Vagina (tissue), 2 donors: ENCODE data around the gene FAM117B.

Experiments used
- POLR2A ChIP-seq, 2 donors: fragments of 450-650 bp; IDR thresholded peaks; one replicate each; pipeline ENCODE4 v1.6.1; 2017; ENCODE audit warnings: antibody characterized with exemption in 2 of 2, mild to moderate bottlenecking in 2 of 2, moderate library complexity in 2 of 2
- POLR2AphosphoS5 ChIP-seq, 2 donors: sonication (generic); formaldehyde crosslinking; IDR thresholded peaks; one replicate each; pipeline ENCODE4 v1.9.0; 2017; ENCODE audit warnings: antibody characterized with exemption in 2 of 2, mild to moderate bottlenecking in 2 of 2, low read depth in 1 of 2; ENCODE audit not compliant: insufficient read depth in 1 of 2
- TF ChIP-seq, protein P1 (sequence below), 3 experiments: fragments of 450-650 bp in 2 of 3; fragments of 200-600 bp in 1 of 3; sonication (generic) in 1 of 3; IDR thresholded peaks; one replicate each; pipeline ENCODE4 v1.5.1; 2017 to 2019; ENCODE audit warnings: antibody characterized with exemption in 3 of 3, mild to moderate bottlenecking in 2 of 3, moderate library complexity in 2 of 3

DNA sequence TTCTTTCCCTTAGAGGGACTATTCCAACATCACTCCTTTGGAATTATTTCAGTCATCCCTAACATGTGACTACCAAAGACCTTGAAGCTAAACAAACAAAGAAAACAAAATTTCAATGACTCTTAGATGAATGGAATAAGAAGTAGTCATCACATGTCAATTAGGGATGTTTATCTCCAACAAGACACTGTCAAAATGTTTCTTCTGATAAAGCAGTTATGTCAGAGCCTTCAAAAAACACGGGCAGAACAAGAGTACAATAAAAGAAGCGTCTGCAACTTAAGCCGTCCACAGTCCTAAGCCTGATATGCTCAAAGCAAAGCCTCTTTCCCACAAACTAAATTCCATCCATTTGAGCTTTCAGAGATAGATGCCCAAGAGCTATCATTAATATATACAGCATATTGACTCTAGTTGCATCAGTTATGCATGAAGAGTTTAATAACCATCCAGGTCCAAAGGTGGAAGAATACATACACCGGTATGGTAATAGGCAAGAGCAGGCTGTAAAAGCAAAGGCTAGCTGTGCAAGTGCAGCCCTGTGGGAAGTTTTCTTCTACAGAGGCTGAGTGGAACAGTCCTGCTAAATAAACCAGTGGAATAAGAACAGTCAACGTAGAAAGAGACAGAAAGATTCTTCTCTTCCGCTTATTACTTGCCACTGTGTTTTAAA is 138.7 kb downstream of the FAM117B start:
- TF ChIP-seq, protein P1, sequence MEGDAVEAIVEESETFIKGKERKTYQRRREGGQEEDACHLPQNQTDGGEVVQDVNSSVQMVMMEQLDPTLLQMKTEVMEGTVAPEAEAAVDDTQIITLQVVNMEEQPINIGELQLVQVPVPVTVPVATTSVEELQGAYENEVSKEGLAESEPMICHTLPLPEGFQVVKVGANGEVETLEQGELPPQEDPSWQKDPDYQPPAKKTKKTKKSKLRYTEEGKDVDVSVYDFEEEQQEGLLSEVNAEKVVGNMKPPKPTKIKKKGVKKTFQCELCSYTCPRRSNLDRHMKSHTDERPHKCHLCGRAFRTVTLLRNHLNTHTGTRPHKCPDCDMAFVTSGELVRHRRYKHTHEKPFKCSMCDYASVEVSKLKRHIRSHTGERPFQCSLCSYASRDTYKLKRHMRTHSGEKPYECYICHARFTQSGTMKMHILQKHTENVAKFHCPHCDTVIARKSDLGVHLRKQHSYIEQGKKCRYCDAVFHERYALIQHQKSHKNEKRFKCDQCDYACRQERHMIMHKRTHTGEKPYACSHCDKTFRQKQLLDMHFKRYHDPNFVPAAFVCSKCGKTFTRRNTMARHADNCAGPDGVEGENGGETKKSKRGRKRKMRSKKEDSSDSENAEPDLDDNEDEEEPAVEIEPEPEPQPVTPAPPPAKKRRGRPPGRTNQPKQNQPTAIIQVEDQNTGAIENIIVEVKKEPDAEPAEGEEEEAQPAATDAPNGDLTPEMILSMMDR (IDR thresholded peaks at IDR 0.05), result no peak
- TF ChIP-seq POLR2AphosphoS5 (IDR thresholded peaks at IDR 0.05; ENCODE audit: insufficient read depth in 1 of 2, low read depth in 1 of 2), result no peak
- TF ChIP-seq POLR2A (IDR thresholded peaks at IDR 0.05), result no peak
